GM19043 (cell line): ENCODE data around the gene CHN2.

Experiments used
- ATAC-seq: cut with Tn5 transposase; IDR thresholded peaks from one replicate; pipeline ENCODE4 v1.9.1; 2021; ENCODE audit warnings: low read depth; ENCODE audit not compliant: unreplicated experiment

Gene CHN2

DNA sequence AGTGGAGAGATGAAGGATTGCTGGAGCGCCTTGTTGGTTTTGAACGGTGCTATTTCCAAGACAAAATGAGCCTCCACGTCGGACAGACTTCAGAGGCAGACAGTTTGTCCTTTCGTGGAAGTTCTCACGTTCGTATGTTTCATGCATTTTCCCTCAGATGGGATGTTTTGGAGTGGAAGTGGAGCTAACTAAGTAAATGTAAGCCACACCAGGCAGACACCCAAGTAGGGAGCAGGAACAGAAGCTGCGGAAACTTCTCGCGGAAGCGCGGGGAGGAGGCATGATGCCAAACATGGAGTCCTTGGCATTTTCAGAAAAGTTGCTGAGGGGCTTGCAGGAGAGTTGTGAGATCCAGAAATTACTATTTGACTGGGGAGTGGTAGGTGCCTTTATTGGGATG is 223.5 kb downstream of the CHN2 start:
- no peak for ATAC-seq

DNA sequence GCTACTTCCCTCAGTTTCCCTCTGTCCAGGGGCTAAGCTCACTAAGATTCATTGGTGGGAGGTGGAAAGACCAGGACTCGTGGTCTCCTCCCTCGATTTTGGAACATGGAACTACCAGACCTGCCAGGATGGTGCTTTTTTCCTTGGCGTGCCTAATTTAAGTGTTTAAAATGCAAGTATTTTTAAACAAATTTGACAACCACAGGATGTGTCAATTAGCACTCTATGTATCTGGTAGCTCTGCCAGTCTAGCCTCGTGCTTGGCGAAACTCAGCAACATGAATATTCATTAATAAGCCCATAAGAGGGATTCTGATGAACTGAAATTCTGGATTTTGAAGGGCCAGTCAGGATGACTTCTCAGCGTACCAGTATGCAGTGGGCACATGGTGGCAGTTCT is 224.1 kb downstream of the CHN2 start:
- ATAC-seq = no peak

DNA sequence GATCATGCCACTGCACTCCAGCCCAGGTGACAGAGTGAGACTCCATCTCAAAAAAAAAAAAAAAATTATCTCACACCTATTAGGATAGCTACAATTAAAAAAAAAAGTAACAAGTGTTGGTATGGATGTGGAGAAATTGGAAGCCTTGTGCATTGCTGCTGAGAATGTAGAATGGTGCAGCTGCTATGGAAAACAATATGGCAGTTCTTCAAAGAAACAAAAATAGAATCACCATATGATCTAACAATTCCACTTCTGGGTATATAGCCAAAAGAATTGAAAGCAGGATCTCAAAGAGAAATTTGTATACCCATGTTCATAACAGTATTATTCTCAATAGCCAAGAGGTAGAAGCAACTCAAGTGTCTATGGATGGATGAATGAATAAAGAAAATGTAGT is 225.4 kb downstream of the CHN2 start:
- ATAC-seq = no peak

DNA sequence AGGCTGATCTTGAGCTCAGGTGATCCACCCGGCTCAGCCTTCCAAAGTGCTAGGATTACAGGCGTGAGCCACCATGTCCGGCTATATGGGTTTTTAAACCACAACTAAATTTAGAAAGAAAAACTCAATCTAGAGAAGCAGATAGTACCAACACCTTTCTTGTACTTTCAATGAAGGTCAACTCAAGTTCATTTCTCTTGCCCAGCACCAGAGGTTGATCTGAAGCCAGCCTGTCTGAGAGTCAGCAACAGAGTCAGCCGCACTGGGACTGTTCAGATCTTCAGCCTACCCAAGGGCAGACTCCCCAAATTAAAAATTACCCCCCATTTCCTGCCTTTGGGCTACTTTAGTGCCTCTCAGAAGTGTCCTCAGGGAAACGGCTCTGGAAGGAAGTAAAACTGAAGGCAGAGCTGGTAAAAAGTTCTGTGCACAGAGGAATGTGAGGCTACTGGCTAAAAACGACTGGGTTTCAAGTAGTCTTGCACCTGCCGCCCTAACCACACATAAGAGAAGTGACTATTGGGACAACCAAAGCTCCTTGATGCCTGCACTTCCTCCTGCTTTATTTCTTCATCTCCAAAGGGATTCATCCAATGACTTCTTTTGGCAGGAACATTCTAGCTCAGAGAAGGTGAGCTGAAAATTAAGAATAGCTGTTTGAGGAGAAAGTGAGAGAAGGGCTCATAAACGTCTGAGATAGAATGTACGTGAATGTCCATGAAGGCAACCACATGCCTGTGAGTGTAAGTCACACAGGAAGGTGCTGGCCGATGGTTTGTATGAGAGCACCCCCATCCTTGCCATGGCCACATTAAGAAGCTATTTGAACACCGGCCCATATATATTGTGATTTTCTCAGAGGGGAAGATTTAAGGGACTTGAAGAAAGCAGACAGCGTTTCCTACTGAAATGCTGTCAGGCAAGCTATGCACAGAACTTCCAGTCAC is 226.7 kb downstream of the CHN2 start:
- ATAC-seq = no peak

DNA sequence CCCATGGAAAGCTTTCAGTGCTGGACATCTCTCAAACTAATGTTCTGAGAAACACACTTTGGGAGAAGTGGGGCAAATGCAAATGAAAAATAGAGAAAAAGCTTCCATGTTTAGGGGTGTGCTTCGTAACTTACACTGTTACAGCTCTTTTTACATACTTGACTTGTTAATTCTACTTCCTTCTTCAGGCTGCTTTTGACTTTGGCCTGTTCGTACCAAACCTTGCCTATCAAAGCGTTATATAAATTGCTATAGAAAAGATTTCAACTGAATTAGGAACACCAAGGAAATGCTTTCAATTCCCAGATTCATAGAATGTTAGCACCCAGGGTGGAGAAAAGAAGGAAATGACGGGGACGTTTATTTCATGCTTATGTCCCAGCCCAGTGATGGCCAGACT is 228.3 kb downstream of the CHN2 start:
- no peak for ATAC-seq

DNA sequence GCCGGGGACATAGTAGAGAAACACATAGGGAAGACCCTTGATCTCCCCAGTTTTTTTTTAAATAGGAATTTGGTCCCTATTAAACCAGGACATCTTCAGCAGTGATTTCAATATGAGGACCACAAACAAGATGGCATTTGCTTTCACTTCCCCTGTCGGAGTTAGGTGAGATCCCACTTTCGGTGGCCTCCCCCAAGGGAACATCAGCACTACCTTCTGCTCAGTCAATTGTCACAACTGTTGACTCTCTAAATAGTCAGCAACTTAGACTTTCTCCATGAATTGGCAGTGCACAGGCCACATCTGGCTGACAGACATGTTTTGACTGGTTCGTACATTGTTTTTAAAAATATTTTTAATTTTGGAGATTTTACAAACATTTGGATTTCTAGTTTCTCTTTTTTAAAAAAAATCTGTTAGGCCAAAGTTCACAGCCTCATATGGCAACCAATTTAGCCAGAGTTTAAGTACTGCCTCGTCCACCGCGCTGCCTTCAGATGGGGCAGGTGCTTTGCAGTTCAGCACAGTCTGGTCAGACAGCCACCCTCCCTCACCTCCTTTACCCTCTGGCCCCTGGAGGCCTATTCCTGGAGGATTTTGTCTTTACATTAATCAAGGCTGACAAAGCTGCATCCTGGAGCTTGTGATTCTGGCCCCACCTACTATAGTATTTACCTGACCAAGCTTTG is 229.9 kb downstream of the CHN2 start:
- no peak for ATAC-seq

DNA sequence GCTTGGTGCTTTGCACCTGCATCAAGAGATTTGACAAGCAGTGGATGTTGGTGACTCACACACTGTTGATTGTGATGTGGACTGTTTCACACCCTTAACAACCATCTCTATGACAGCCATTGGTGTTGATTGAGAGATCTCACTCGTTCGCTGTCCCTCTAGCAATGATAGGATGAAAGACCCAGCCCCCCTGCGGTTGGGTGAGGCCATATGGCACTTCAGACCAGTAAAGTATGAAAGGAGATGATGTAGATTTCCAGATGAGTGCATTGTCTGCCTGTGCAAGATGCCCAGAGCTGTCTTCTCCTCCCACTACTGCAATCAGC is 230.4 kb downstream of the CHN2 start:
- no peak for ATAC-seq

DNA sequence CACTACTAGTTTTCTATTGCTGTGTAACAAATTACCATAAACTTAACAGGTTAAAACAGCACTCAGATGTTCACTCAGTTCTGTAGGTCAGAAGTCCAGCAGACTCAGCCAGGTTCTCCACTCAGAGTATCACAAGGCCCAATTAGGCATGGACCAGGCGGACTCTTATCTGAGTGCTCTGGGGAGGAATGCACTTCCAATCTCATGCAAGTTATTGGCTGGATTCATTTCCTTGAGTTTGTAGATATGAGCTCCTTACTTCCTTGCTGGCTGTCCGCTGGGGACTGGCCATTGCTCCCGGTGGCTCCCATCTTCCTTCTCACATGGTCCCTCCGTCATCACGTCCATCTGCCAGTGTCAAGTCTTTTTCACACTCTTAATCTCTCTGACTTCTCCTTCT is 232.0 kb downstream of the CHN2 start:
- ATAC-seq = no peak

DNA sequence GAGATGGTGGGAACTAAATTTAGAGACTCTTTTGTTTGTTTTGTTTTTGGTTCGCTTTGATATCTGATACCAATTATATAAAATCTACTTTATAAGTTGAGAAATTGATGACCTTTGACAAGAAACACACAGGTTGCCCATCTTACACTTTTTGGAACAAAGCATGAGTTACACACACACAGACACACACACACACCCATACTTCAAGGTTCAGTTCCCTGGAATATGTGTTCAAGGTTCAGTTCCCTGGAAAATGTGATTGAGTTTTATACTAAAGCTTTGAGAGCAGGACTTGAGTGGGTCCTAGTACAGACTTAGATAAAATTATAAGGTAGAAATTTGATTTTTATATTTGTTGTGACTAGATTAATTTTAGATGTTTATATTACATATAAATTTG is 234.8 kb downstream of the CHN2 start:
- no peak for ATAC-seq

DNA sequence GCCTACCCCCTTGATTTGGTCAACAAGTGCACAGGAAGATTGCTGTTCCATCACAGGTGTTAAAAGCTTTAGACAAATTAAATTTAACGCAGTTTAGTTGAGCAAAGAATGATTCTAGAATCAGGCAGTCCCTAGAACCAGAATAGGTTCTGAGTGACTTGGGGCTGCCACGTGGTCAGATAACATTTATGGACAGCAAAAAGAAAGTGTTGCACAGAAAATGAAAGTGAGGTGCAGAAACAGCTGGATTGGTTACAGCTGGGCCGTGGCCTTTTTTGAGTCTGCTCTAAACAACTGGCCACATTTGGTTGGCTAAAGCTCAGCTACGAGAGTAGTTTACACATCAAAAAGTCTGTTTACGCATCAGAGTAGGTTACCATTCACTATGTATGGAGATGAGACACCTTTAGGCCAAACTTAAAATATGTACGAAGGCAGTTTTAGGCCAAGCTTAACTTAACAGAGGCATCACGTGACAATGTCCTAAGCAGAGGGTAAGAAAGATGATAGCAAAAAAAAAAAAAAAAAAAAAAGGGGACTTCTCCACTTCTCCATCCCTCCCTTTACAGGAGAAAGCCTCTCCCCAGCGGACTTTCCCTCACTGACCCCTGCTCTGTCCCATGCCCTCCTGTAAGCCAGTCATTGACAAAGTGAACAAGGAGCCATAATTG is 235.8 kb downstream of the CHN2 start:
- ATAC-seq = no peak

DNA sequence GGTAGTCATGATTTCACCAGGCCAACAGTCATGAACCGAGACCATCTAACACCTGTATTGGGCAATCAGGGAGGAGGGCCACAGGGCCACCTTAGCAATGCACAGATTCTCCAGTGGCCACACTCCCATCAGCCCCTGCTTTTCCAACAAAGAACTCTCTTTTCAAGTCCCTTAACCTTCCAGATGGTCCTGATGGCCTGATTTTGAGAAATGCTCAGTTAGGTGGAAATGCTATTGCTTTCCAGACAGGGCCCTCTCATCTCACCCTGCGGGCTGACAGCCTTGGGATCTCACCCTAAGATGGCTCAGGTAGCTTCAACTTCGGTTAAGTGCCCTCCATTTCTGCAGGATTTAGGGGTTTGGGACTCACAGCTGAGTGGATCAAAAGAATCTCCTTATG is 237.1 kb downstream of the CHN2 start:
- no peak for ATAC-seq

DNA sequence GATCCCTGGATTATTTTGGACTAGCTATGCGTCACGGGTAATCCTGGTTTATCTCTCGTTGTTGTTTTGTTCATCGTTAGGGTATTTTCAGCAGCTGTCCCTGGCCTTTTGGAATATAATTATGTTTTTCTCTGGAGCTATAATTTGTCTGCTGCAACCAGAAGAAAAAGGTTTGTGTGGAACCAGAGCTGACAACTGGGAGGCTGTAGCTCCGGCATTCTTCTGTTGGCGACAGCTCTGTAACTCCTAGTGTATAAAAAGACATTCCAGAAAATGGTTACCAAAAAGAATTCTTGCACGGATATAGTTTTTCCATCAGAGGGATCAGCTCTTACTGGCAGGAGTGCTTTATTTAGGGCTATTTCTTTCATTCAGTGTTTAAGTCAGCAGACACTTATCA is 238.1 kb downstream of the CHN2 start:
- no peak for ATAC-seq

DNA sequence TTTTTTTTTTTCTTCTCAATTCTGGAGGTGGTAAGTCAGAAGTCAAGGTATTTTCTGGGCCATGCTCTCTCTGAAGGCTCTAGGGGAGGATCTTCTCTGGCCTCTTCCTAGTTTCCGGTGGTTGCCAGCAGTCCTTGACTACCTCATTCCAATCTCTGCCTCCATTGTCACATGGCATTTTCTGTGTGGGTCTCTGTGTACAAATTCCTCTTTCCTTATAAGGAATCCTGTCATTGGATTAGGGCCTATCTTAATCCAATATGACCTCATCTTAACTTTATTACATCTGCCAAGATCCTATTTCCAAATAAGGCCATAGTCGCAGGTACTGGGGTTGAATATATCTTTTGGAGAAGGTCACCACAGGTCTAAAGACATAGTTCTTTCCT is 239.8 kb downstream of the CHN2 start:
- ATAC-seq = no peak

DNA sequence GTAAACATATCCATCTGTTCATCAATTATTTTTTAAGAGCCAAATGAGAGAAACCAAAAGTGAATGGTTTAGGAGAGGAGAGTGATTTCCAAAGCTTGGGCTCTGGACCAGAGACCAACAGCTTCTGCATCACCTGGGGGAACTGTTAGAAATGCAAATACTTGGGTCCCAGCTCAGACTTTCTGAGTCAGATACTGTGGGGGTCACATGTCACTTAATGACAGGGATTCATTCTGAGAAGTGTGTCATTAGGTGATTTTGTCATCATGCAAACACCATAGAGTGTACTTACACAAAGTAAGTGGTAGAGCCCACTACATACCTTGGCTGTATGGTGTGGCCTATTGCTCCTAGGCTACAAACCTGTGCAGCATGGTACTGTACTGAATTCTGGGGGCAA is 240.6 kb downstream of the CHN2 start:
- no peak for ATAC-seq

DNA sequence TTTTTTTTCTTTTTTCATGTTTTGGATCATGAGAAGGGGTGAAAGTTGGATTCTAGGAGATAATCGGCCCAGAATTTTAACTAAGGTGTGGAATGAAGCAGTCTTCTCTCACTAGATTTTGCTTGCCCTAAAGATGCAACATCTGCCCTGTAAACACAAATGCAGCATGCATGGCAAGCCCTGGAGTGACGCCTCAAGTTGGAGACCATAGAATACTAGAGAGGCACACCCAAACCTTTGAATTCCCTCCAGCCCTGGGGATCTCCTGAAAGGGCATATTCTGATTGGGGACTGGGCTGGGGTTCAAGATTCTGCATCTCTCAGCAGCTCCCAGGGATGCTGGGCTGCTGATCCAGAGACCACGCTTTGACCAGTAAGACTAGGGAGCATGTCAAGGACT is 241.3 kb downstream of the CHN2 start:
- no peak for ATAC-seq

DNA sequence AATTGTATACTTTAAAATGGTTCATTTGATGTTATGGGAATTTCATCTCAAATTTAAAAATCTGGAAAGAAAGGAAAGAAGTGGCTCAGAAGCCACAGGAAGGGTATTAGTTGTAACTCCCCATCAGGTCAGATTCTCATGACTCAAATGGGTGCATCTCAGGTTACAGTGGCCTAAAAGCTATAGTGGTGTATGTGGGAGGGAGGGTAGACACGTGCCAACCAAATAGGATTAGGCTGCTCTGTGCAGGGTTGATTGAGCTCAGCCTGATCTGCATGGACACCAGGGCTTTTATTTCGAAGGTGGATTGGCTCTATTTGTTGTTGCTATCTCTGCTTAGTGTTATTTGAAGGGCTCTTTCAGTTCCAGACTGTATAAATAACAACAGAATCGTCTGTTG is 247.6 kb downstream of the CHN2 start:
- no peak for ATAC-seq

DNA sequence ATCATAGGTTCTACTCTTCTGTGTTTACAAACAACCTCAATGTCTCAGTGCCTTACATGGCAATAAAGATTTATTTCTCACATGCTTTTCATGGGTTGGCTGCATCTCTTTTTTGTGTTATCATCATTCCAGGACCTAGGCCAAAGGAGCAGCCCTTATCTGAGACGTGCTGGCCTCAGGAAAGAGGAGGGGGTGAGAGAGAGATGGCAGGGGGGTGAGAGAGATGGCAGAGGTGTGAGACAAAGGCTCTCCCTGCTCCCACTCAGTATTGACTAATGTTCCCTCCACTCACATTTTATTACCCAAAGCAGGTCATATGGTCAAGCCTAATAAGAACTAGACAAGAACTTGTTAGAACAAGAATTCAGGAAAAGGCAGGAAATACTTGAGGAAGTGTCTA is 249.0 kb downstream of the CHN2 start:
- no peak for ATAC-seq

DNA sequence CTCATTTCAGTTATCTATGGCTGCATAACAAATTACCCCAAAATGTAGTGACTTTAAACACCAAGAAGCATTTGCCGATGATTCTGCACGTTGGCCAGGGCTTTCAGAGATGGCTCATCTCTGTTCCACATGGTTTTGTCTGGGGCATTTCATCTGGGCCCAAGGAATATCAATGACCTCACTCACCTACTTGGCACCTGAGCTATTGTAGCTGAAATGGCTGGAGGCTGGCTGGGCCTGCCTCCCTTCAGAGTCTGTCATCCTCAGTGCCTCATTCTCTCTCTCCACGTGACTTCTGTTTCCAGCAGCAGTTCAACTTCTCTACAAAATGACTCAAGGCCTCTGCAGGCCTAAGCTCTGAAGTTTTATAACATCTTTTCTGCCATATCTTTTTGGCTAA is 249.7 kb downstream of the CHN2 start:
- no peak for ATAC-seq

DNA sequence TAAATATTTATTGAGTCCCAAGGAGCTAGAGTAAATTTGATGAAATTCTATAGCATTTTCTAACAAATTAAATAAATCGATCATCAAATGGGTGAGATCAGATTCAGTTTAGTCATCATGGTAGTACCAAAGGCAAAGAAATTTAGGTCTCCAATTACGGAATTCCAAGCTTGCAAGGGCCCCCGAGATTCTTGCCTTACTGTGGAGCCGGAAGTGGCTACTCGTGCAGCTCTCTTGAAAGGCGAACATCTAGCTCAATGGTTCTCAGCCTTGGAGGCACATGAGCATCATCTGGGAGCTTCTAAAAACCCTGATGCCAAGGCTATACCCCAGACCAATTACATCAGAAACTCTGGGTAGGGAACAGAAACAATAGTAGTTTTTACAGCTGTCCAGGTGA is 251.2 kb downstream of the CHN2 start:
- ATAC-seq = no peak

DNA sequence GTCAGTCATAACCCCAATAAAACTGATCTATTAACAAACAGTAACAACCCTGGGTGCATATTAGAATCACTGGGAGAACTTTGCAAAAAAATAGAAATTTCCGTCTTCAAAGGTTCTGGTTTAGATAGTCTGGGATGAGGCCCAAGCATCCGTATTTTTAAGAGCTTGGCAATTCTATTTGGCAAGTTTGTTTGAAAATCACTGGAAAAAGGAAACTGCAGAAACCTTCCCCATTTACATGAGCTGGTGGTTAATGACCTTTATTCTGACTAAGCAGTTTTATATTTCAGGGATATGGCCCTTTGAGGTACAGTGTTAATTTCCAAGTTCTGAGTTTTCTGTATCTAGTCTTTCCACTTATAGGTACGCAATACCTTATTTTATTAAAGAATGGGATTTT is 253.3 kb downstream of the CHN2 start:
- no peak for ATAC-seq

DNA sequence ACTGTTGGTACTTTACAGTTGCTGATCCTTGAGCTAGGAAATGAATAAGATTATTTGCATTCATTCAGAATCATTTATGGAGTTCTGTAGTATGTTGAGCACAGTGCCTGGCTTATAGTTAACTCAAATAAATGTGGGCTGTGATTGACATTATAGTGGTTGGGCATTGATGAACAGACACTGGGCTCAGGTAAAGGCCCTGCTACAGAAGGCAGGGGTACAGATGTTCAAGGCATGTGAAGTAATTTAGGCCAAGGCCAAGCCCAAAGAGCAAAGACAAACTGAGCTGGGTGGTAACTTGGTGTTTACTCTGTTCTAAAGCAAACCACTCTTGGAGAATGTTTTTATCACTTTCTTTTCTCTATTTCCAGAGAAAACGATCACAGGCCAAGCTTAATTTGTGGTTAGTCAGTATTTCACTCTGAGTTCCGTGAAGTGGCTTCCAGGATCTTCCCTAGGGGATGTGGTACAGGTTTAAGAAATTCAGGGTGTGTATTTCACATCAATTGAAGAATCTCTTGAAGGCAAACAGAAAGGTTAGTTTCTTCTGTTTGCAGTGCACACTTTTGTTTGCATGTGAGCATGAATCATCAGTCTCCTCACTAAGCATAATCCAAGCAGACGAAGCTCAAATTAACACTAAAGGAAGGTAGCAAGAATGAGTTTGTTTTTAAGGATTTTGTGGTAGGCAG is 255.1 kb downstream of the CHN2 start:
- ATAC-seq = no peak
